Testis (tissue), 2 donors: ENCODE results near the gene NUTF2.

Source experiments
- CTCF ChIP-seq, 3 experiments: fragments of 450-650 bp in 2 of 3; fragments of 200-600 bp in 1 of 3; sonication (generic) in 1 of 3; IDR thresholded peaks; one replicate each; pipeline ENCODE4 v1.5.1; 2016 to 2019; ENCODE audit warnings: antibody characterized with exemption in 3 of 3, mild to moderate bottlenecking in 2 of 3, moderate library complexity in 1 of 3
- POLR2A ChIP-seq: fragments of 450-650 bp; IDR thresholded peaks from one replicate; pipeline ENCODE4 v1.6.1; 2017; ENCODE audit warnings: antibody characterized with exemption, mild to moderate bottlenecking, moderate library complexity

GRCh38 chr16:67801883-67802282 lies 44.9 kb upstream of the NUTF2 start:
- TF ChIP-seq CTCF (IDR thresholded peaks at IDR 0.05) (no peak), POLR2A (no peak)
